ENCODE measurements around the gene COMMD3. TPM values are rescaled to one million over a fixed set of nuclear protein-coding genes. Genes with fewer than 3 reads are reported as not detected.

COMMD3 gene
- total RNA-seq, 4 donors from 2014 or later = 17.5 to 68.6 (median 24.6) TPM

GRCh38 chr10:22368402-22368801 is 52.2 kb downstream of the COMMD3 start:
- no peak overlapping the region for H3K27ac ChIP-seq
- WGBS, 2 donors (ENCODE audit: low coverage in 1 of 2) = 87 to 94% methylated on average over 4 of the region's 4 CpGs
- peaks cover 21% of the 10 kb centered on the region for H3K27me3 ChIP-seq
- no peak overlapping the region for H3K4me3 ChIP-seq
- no peak for ATAC-seq
- no peaks in the 10 kb centered on the region for H3K9me3 ChIP-seq
- TF ChIP-seq POLR2AphosphoS5 (IDR thresholded peaks at IDR 0.05) = no peak
- no peak for TF ChIP-seq EP300 (IDR thresholded peaks at IDR 0.05)
- TF ChIP-seq POLR2A (IDR thresholded peaks at IDR 0.05) = no peak
- TF ChIP-seq, protein P1, sequence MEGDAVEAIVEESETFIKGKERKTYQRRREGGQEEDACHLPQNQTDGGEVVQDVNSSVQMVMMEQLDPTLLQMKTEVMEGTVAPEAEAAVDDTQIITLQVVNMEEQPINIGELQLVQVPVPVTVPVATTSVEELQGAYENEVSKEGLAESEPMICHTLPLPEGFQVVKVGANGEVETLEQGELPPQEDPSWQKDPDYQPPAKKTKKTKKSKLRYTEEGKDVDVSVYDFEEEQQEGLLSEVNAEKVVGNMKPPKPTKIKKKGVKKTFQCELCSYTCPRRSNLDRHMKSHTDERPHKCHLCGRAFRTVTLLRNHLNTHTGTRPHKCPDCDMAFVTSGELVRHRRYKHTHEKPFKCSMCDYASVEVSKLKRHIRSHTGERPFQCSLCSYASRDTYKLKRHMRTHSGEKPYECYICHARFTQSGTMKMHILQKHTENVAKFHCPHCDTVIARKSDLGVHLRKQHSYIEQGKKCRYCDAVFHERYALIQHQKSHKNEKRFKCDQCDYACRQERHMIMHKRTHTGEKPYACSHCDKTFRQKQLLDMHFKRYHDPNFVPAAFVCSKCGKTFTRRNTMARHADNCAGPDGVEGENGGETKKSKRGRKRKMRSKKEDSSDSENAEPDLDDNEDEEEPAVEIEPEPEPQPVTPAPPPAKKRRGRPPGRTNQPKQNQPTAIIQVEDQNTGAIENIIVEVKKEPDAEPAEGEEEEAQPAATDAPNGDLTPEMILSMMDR (IDR thresholded peaks at IDR 0.05) = no peak
- no peaks in the 10 kb centered on the region for H3K36me3 ChIP-seq
- no peaks in the 10 kb centered on the region for H3K4me1 ChIP-seq

DNA sequence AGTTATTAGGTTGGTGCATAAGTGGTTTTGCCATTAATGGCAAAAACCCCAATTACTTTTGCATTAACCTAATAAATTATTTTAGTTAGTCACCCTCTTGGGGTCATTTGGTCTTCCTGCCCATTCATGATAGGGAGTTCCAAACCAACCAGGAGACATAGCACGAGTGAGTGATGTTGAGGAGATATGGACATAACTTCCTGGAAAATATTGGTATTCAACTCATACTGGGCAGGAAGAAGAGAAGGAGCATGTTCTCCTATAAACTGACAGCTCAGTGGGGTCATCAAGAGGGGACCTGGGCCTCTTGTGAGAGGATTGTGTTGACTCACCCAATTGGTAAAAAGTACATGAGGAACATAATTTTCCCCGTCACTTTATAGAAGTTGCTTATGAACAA is 52.8 kb downstream of the COMMD3 start:
- H3K27me3 ChIP-seq = peaks cover 21% of the 10 kb centered on the region
- H3K4me3 ChIP-seq = no peak overlapping the region
- 0 to 49% methylated on average over 1 to 2 of the region's 2 CpGs for WGBS, 2 donors (ENCODE audit: low coverage in 1 of 2)
- ATAC-seq = no peak
- H3K27ac ChIP-seq = no peak overlapping the region
- TF ChIP-seq EP300 (IDR thresholded peaks at IDR 0.05) (no peak), POLR2AphosphoS5 (IDR thresholded peaks at IDR 0.05) (no peak), POLR2A (IDR thresholded peaks at IDR 0.05) (no peak)
- TF ChIP-seq, protein P1 (IDR thresholded peaks at IDR 0.05) = no peak
- H3K9me3 ChIP-seq = no peaks in the 10 kb centered on the region
- no peaks in the 10 kb centered on the region for H3K36me3 ChIP-seq
- no peaks in the 10 kb centered on the region for H3K4me1 ChIP-seq

DNA sequence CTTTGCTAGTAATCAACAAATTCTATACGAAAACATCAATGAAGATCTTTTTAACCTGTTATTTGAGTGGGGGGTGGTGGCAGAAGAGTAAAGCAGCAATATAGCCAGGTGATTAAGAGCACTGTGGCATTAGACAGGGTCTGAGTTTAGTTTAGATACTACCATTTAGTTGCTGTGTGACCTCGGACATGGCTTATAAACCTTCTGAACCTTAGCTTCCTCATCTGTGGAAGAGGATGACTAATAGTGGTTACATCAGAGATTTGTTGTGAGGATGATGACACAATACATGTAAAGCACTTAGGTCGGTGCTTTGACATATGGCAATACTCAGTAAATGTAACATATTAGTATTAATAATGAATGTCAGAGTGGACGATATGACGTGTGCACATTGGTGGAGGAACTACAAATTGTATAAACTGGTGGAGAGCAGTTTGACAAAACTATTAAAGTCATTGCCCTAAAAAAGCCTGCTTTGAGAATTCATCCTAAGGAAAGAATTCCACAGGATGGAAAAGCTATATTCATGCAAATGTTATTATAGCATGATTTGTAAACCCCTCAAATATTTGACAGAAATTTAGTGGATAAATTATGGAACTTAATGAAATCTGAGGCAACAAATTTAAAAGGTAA is 53.4 kb downstream of the COMMD3 start:
- TF ChIP-seq EP300 (IDR thresholded peaks at IDR 0.05) = no peak
- TF ChIP-seq POLR2AphosphoS5 (IDR thresholded peaks at IDR 0.05) = no peak
- TF ChIP-seq, protein P1 (IDR thresholded peaks at IDR 0.05) = no peak
- no peak for TF ChIP-seq POLR2A (IDR thresholded peaks at IDR 0.05)
- no peak overlapping the region for H3K4me3 ChIP-seq
- H3K9me3 ChIP-seq = no peaks in the 10 kb centered on the region
- H3K27ac ChIP-seq = no peak overlapping the region
- 82 to 87% methylated on average over 5 of the region's 5 CpGs for WGBS, 2 donors (ENCODE audit: low coverage in 1 of 2)
- no peak for ATAC-seq
- H3K36me3 ChIP-seq = no peaks in the 10 kb centered on the region
- H3K27me3 ChIP-seq = peaks cover 21% of the 10 kb centered on the region
- no peaks in the 10 kb centered on the region for H3K4me1 ChIP-seq

Small RNA genes lying within 50 kb of the gene (small RNA-seq; reads per million reads assigned to genes)
- 0 reads per million in 4 donors for gene AL158211.3

Other genes starting within 250 kb of the COMMD3 start
- gene EBLN1, start 98.4 kb upstream of the COMMD3 start, total RNA-seq = not detected
- 100 to 1,000 TPM in 2 of 4 donors, 10 to 100 TPM in 2; 70.5 to 108 (median 94.3) TPM for gene BMI1, start 4.7 kb downstream of the COMMD3 start, total RNA-seq
- gene SPAG6, start 29.1 kb downstream of the COMMD3 start, total RNA-seq = not detected

All from gastroesophageal sphincter (tissue), 4 donors.